Activated naive CD8-positive, alpha-beta T cell treated with anti-CD3 and anti-CD28 coated beads for 36 hours (primary cell): Measurements from ENCODE around the gene INPP5D. TPM values are rescaled to one million over a fixed set of nuclear protein-coding genes. Genes with fewer than 3 reads are reported as not detected.

ENCODE experiments used
- DNase-seq: peaks from one replicate; pipeline ENCODE4 v3.0.0; 2021
- H3K27ac Mint-ChIP-seq: one replicate; pipeline ENCODE4 v1.8.0; 2022; ENCODE audit warnings: mild to moderate bottlenecking, moderate library complexity, mixed read lengths
- H3K27me3 Mint-ChIP-seq: one replicate; pipeline ENCODE4 v1.8.0; 2022; ENCODE audit warnings: mild to moderate bottlenecking, mixed read lengths
- H3K36me3 Mint-ChIP-seq: one replicate; pipeline ENCODE4 v1.8.0; 2021; ENCODE audit warnings: mild to moderate bottlenecking, mixed read lengths
- H3K4me1 Mint-ChIP-seq: one replicate; pipeline ENCODE4 v1.8.0; 2021; ENCODE audit warnings: mixed read lengths
- H3K4me3 Mint-ChIP-seq: one replicate; pipeline ENCODE4 v1.8.0; 2022; ENCODE audit warnings: mild to moderate bottlenecking, moderate library complexity, mixed read lengths
- H3K9me3 Mint-ChIP-seq: one replicate; pipeline ENCODE4 v1.8.0; 2022; ENCODE audit warnings: mixed read lengths
- total RNA-seq, 2 experiments: library from RNA; stranded (reverse); gene quantifications; one replicate each; pipeline ENCODE4 v1.2.3, GENCODE V29; 2021

Gene INPP5D
- total RNA-seq, 2 experiments from 2014 or later, result 38.7 to 41.8 TPM

GRCh38 chr2:233131936-233132720, 72.0 kb downstream of the INPP5D start:
- peaks cover 64% of the 10 kb centered on the region for H3K36me3 Mint-ChIP-seq

GRCh38 chr2:233133239-233133638, 73.1 kb downstream of the INPP5D start:
- H3K4me3 Mint-ChIP-seq, result no peak overlapping the region
- H3K27me3 Mint-ChIP-seq, result no peaks in the 10 kb centered on the region
- DNase-seq, result no peak
- H3K4me1 Mint-ChIP-seq, result peaks cover 17% of the 10 kb centered on the region
- H3K9me3 Mint-ChIP-seq, result peaks cover 1% of the 10 kb centered on the region
- no peak overlapping the region for H3K27ac Mint-ChIP-seq
- H3K36me3 Mint-ChIP-seq, result peaks cover 65% of the 10 kb centered on the region

More at GRCh38 chr2:233131936-233132720, 72.0 kb downstream of the INPP5D start:
- DNase-seq, result no peak
- Mint-ChIP-seq H3K9me3 (peaks cover 1% of the 10 kb centered on the region), H3K4me3 (no peak overlapping the region), H3K4me1 (peaks cover 17% of the 10 kb centered on the region), H3K27ac (no peak overlapping the region), H3K27me3 (no peaks in the 10 kb centered on the region)

GRCh38 chr2:233135421-233135820, 75.3 kb downstream of the INPP5D start:
- no peak overlapping the region for H3K27ac Mint-ChIP-seq
- peaks cover 8% of the 10 kb centered on the region for H3K4me1 Mint-ChIP-seq
- H3K36me3 Mint-ChIP-seq, result peaks cover 50% of the 10 kb centered on the region

GRCh38 chr2:233137040-233137439, 76.9 kb downstream of the INPP5D start:
- no peaks in the 10 kb centered on the region for H3K27me3 Mint-ChIP-seq
- H3K9me3 Mint-ChIP-seq, result peaks cover 1% of the 10 kb centered on the region
- no peak overlapping the region for H3K4me3 Mint-ChIP-seq
- peaks cover 15% of the 10 kb centered on the region for H3K4me1 Mint-ChIP-seq
- no peak for DNase-seq
- no peak overlapping the region for H3K27ac Mint-ChIP-seq
- peaks cover 47% of the 10 kb centered on the region for H3K36me3 Mint-ChIP-seq

More at GRCh38 chr2:233135421-233135820, 75.3 kb downstream of the INPP5D start:
- no peak overlapping the region for H3K4me3 Mint-ChIP-seq
- H3K27me3 Mint-ChIP-seq, result no peaks in the 10 kb centered on the region
- peaks cover 1% of the 10 kb centered on the region for H3K9me3 Mint-ChIP-seq
- DNase-seq, result no peak

- Mint-ChIP-seq H3K4me1 (peaks cover 29% of the 10 kb centered on the region), H3K4me3 (no peak overlapping the region), H3K27me3 (no peaks in the 10 kb centered on the region), H3K36me3 (peaks cover 48% of the 10 kb centered on the region), H3K27ac (no peak overlapping the region), H3K9me3 (peaks cover 1% of the 10 kb centered on the region)
- DNase-seq, result no peak
These were observed 80.0 kb downstream of the INPP5D start for GRCh38 chr2:233140077-233140585.

- Mint-ChIP-seq H3K9me3 (no peaks in the 10 kb centered on the region), H3K36me3 (peaks cover 42% of the 10 kb centered on the region), H3K27ac (no peak overlapping the region), H3K4me3 (no peak overlapping the region), H3K4me1 (peaks cover 29% of the 10 kb centered on the region), H3K27me3 (no peaks in the 10 kb centered on the region)
- no peak for DNase-seq
These were observed 80.8 kb downstream of the INPP5D start for GRCh38 chr2:233140978-233141377.

- no peak overlapping the region for H3K4me3 Mint-ChIP-seq
These were observed 81.8 kb downstream of the INPP5D start for GRCh38 chr2:233141901-233142300.

GRCh38 chr2:233142355-233142897, 82.3 kb downstream of the INPP5D start:
- peaks cover 29% of the 10 kb centered on the region for H3K4me1 Mint-ChIP-seq
- DNase-seq, result peak; percentile 29
- no peaks in the 10 kb centered on the region for H3K27me3 Mint-ChIP-seq
- H3K27ac Mint-ChIP-seq, result peak overlapping the region; percentile 65
- H3K36me3 Mint-ChIP-seq, result peaks cover 33% of the 10 kb centered on the region
- H3K9me3 Mint-ChIP-seq, result no peaks in the 10 kb centered on the region
- no peak overlapping the region for H3K4me3 Mint-ChIP-seq

More at GRCh38 chr2:233141901-233142300, 81.8 kb downstream of the INPP5D start:
- Mint-ChIP-seq H3K27ac (peak overlapping the region; percentile 65), H3K27me3 (no peaks in the 10 kb centered on the region), H3K4me1 (peaks cover 29% of the 10 kb centered on the region), H3K36me3 (peaks cover 34% of the 10 kb centered on the region), H3K9me3 (no peaks in the 10 kb centered on the region)
- no peak for DNase-seq

- H3K9me3 Mint-ChIP-seq, result no peaks in the 10 kb centered on the region
- no peak for DNase-seq
- H3K27me3 Mint-ChIP-seq, result no peaks in the 10 kb centered on the region
- H3K27ac Mint-ChIP-seq, result peak overlapping the region; percentile 19
- peaks cover 36% of the 10 kb centered on the region for H3K36me3 Mint-ChIP-seq
- H3K4me3 Mint-ChIP-seq, result no peak overlapping the region
- H3K4me1 Mint-ChIP-seq, result peaks cover 29% of the 10 kb centered on the region
These were observed 83.7 kb downstream of the INPP5D start for GRCh38 chr2:233143700-233144331.

GRCh38 chr2:233145726-233146125, 85.6 kb downstream of the INPP5D start:
- no peak for DNase-seq
- Mint-ChIP-seq H3K27ac (peak overlapping the region; percentile 32), H3K9me3 (no peaks in the 10 kb centered on the region), H3K36me3 (peaks cover 42% of the 10 kb centered on the region), H3K4me1 (peaks cover 25% of the 10 kb centered on the region), H3K4me3 (no peak overlapping the region), H3K27me3 (no peaks in the 10 kb centered on the region)

GRCh38 chr2:233146194-233146593, 86.1 kb downstream of the INPP5D start:
- Mint-ChIP-seq H3K4me3 (no peak overlapping the region), H3K9me3 (no peaks in the 10 kb centered on the region), H3K4me1 (peaks cover 23% of the 10 kb centered on the region), H3K27ac (no peak overlapping the region), H3K36me3 (peaks cover 42% of the 10 kb centered on the region), H3K27me3 (no peaks in the 10 kb centered on the region)
- DNase-seq, result no peak

- Mint-ChIP-seq H3K4me1 (peaks cover 12% of the 10 kb centered on the region), H3K4me3 (no peak overlapping the region), H3K27ac (no peak overlapping the region), H3K36me3 (peaks cover 37% of the 10 kb centered on the region), H3K27me3 (no peaks in the 10 kb centered on the region), H3K9me3 (no peaks in the 10 kb centered on the region)
- DNase-seq, result no peak
These were observed 87.1 kb downstream of the INPP5D start for GRCh38 chr2:233147136-233147828.

GRCh38 chr2:233147829-233148167, 87.7 kb downstream of the INPP5D start:
- no peak overlapping the region for H3K4me3 Mint-ChIP-seq
- H3K36me3 Mint-ChIP-seq, result peaks cover 33% of the 10 kb centered on the region
- DNase-seq, result no peak
- H3K27ac Mint-ChIP-seq, result no peak overlapping the region
- H3K9me3 Mint-ChIP-seq, result no peaks in the 10 kb centered on the region
- peaks cover 7% of the 10 kb centered on the region for H3K4me1 Mint-ChIP-seq
- H3K27me3 Mint-ChIP-seq, result no peaks in the 10 kb centered on the region

GRCh38 chr2:233148354-233148753, 88.2 kb downstream of the INPP5D start:
- H3K9me3 Mint-ChIP-seq, result no peaks in the 10 kb centered on the region
- H3K4me3 Mint-ChIP-seq, result no peak overlapping the region
- no peaks in the 10 kb centered on the region for H3K27me3 Mint-ChIP-seq
- DNase-seq, result no peak
- peaks cover 32% of the 10 kb centered on the region for H3K36me3 Mint-ChIP-seq
- no peak overlapping the region for H3K27ac Mint-ChIP-seq
- H3K4me1 Mint-ChIP-seq, result peaks cover 3% of the 10 kb centered on the region

GRCh38 chr2:233152541-233152940, 92.4 kb downstream of the INPP5D start:
- no peaks in the 10 kb centered on the region for H3K9me3 Mint-ChIP-seq
- H3K36me3 Mint-ChIP-seq, result peaks cover 25% of the 10 kb centered on the region
- no peaks in the 10 kb centered on the region for H3K4me1 Mint-ChIP-seq
- H3K27me3 Mint-ChIP-seq, result no peaks in the 10 kb centered on the region
- DNase-seq, result no peak
- H3K4me3 Mint-ChIP-seq, result no peak overlapping the region
- no peak overlapping the region for H3K27ac Mint-ChIP-seq
